Astrocyte of the spinal cord (primary cell): Measurements from ENCODE around the gene CD101.
A peak's percentile ranks its signal among the peaks of the same experiment; 100 is the strongest.

Experiments
- DNase-seq: peaks from one replicate; pipeline ENCODE4 v3.0.0; 2011; ENCODE audit warnings: low read depth, low spot score
- H3K4me3 ChIP-seq: 2 replicates; pipeline ENCODE4 v1.5.1; 2011; ENCODE audit warnings: low read depth, mild to moderate bottlenecking, low read length, moderate library complexity
- CTCF ChIP-seq: IDR thresholded peaks from 2 replicates; pipeline ENCODE4 v1.5.1; 2012; ENCODE audit warnings: low read depth, mild to moderate bottlenecking, low read length, inconsistent platforms
- in situ Hi-C: cut with HindIII; loops from 2 replicates; pipeline ENCODE4 v1.10.0; 2017; ENCODE audit warnings: low sequenced_read_pairs

The CD101 gene

DNA sequence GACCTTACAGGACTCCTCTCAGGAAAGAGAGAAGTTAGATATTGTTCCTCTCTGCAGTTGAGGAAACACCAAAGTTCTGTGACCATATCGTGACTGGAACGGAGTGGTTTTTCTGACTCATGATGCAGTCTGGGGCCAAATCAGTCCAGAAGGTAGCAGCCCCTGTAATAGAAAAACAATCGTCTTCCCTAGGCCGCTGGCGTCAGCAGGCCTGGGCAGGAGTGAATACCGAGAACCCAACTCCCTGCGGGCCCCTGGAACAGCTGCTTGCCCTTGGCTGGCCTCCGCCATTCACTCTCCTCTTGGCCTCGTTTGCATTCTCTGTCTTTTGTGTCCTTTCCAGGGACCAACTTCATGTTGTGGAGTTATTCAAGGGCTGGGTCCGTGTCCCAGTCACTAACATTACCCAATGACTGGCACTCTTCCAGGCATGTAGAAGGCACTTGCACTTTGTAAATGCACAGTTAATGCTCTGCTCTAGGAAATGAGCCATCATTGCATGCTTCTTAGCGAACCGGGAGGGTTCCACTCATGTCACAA lies 10.9 kb upstream of the CD101 start:
- peak; percentile 97 for DNase-seq

DNA sequence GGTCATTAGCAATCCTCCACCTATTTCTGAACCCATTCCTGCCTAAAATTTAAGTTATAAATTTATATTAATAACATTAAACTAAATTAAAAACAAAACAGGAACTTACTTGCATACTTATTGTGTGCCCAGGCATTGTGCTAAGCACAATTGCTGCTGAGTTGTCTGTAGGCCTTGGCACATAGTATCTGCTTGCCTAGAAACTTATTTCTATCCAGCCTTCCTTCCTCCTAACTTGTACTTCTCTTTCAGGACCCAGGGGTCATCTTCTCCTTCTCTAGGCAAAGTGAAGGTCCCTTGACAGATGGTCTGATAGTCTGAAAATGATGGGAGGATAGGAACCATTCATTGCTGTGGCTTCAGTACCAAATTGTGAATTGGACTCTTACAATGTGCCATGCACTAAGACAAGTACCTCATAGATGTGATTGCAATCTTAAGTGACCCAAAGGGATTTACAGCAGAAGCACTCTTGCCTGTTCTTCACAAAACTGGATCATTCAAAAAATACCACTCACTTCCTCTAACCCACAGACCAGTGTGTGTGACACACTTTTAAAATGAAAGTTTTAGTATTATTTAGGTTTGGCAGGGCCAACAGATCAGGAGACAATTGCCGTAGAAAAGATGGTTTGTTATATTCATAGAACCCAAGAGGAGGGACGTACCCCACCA lies 10.3 kb upstream of the CD101 start:
- DNase-seq: no peak
- in situ Hi-C loops: no loop called here
- H3K4me3 ChIP-seq: no peak overlapping the region
- TF ChIP-seq CTCF: no peak

More for the DNA sequence above, 10.9 kb upstream of the CD101 start:
- in situ Hi-C loops: no loop called here
- H3K4me3 ChIP-seq: no peak overlapping the region
- no peak for TF ChIP-seq CTCF

DNA sequence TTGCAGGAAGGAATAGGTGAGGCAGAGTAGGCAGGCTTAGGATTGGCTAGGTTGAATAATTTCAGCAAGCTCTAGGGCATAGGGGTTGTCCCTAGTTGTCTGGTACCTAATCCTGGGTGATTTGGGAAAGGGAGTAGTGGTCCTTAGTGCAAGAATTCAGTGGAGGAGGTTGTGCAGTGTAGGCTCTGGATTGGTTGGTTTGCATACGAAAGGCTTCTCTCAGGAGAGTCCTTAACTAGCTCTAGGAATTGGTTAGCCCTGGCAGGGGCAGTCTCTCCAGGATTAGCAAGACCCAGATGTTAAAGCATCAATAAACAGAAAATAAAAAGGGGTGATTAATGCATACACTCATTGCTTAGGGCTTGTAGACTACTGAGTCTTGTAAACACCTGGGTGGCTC lies 9.6 kb upstream of the CD101 start:
- in situ Hi-C loops: no loop called here
- H3K4me3 ChIP-seq: no peak overlapping the region
- no peak for DNase-seq
- no peak for TF ChIP-seq CTCF

- DNase-seq: no peak
- in situ Hi-C loops: no loop called here
- TF ChIP-seq CTCF: no peak
- H3K4me3 ChIP-seq: no peak overlapping the region
Measured at GRCh38 chr1:116993286-116993685, 8.3 kb upstream of the CD101 start.

DNA sequence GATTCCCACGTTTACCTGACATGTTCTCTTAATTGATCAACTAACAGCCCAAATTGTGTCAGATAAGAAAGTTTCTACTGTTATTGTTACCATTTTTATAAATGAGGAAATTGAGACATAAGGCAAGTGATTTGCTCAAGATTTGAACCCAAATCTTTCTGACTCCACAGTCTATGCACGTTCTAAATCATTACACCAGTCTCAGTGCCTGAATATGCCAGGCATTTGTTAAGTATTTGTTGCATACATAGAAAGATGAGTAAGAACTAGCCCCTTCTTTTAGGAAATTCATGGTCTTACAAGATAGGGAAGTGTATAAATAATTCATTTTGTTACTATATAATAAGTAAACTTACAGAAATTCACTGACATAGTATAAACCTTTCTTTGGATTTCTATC lies 7.1 kb upstream of the CD101 start:
- H3K4me3 ChIP-seq: no peak overlapping the region
- no peak for DNase-seq
- in situ Hi-C loops: no loop called here
- TF ChIP-seq CTCF: no peak

DNA sequence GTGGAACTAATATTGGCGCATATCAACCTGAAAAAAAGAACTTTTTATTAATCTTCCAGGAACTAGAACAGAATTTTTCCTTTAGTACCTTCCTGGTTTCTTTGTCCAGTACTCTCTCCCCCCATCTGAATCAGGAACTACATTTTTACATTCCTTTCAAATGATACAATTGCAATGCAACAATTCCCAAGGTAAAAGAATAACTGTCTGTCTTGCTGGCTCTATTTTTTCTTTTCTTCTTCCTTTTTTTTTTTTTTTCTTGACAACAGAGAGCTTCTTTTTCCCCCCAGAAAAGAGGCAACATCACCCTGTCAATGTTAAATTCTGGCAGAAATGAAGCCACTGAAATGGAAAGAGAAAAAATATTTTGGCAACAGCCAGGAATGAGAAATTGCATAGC lies 4.5 kb upstream of the CD101 start:
- no peak overlapping the region for H3K4me3 ChIP-seq
- TF ChIP-seq CTCF: no peak
- in situ Hi-C loops: no loop called here
- DNase-seq: peak; percentile 39

GRCh38 chr1:116997636-116998035 lies 3.9 kb upstream of the CD101 start:
- DNase-seq: no peak
- TF ChIP-seq CTCF: no peak
- in situ Hi-C loops: no loop called here
- H3K4me3 ChIP-seq: no peak overlapping the region
